Measurements from ENCODE around the gene TBC1D21.

The TBC1D21 gene

GRCh38 chr15:73862276-73862675 lies 11.1 kb upstream of the TBC1D21 start:
- no peak for DNase-seq (ENCODE audit: low read depth)

- no peak for DNase-seq (ENCODE audit: low read depth)
Measured at GRCh38 chr15:73865379-73865778, 8.0 kb upstream of the TBC1D21 start.

- no peak for DNase-seq (ENCODE audit: low read depth)
Measured at GRCh38 chr15:73865904-73866303, 7.5 kb upstream of the TBC1D21 start.

GRCh38 chr15:73866481-73866880 lies 6.9 kb upstream of the TBC1D21 start:
- no peak for DNase-seq (ENCODE audit: low read depth)

- DNase-seq (ENCODE audit: low read depth), result no peak
Measured at GRCh38 chr15:73866881-73867410, 6.4 kb upstream of the TBC1D21 start.

GRCh38 chr15:73867426-73867825 lies 5.9 kb upstream of the TBC1D21 start:
- DNase-seq (ENCODE audit: low read depth), result no peak

GRCh38 chr15:73867956-73868355 lies 5.4 kb upstream of the TBC1D21 start:
- no peak for DNase-seq (ENCODE audit: low read depth)

GRCh38 chr15:73869216-73869995 lies 4.0 kb upstream of the TBC1D21 start:
- DNase-seq (ENCODE audit: low read depth), result no peak

- no peak for DNase-seq (ENCODE audit: low read depth)
Measured at GRCh38 chr15:73870700-73871408, 2.5 kb upstream of the TBC1D21 start.

GRCh38 chr15:73872346-73872745 lies 1.0 kb upstream of the TBC1D21 start:
- no peak for DNase-seq (ENCODE audit: low read depth)

GRCh38 chr15:73873889-73874511 lies 636 bp downstream of the TBC1D21 start:
- no peak for DNase-seq (ENCODE audit: low read depth)

GRCh38 chr15:73879426-73879825 lies 6.1 kb downstream of the TBC1D21 start:
- DNase-seq (ENCODE audit: low read depth), result no peak

GRCh38 chr15:73881579-73882320 lies 8.4 kb downstream of the TBC1D21 start:
- DNase-seq (ENCODE audit: low read depth), result no peak

GRCh38 chr15:73882761-73883419 lies 9.5 kb downstream of the TBC1D21 start:
- no peak for DNase-seq (ENCODE audit: low read depth)

GRCh38 chr15:73884159-73884558 lies 10.8 kb downstream of the TBC1D21 start:
- no peak for DNase-seq (ENCODE audit: low read depth)

GRCh38 chr15:73885954-73886700 lies 12.8 kb downstream of the TBC1D21 start:
- DNase-seq (ENCODE audit: low read depth), result no peak

GRCh38 chr15:73886717-73887345 lies 13.5 kb downstream of the TBC1D21 start:
- no peak for DNase-seq (ENCODE audit: low read depth)

- DNase-seq (ENCODE audit: low read depth), result no peak
Measured at GRCh38 chr15:73887481-73887880, 14.1 kb downstream of the TBC1D21 start.

GRCh38 chr15:73888224-73889041 lies 15.1 kb downstream of the TBC1D21 start:
- no peak for DNase-seq (ENCODE audit: low read depth)

All from stimulated activated CD4-positive, alpha-beta T cell treated with anti-CD3 and anti-CD28 coated beads, Interleukin-2, amount 100 ng/mL, for 4 hours (primary cell).